ENCODE measurements around the gene RCBTB2. TPM values are rescaled to one million over a fixed set of nuclear protein-coding genes. Genes with fewer than 3 reads are reported as not detected.

The RCBTB2 gene
- total RNA-seq, 4 donors from 2014 or later = 8.1 to 24.7 (median 14.9) TPM

DNA sequence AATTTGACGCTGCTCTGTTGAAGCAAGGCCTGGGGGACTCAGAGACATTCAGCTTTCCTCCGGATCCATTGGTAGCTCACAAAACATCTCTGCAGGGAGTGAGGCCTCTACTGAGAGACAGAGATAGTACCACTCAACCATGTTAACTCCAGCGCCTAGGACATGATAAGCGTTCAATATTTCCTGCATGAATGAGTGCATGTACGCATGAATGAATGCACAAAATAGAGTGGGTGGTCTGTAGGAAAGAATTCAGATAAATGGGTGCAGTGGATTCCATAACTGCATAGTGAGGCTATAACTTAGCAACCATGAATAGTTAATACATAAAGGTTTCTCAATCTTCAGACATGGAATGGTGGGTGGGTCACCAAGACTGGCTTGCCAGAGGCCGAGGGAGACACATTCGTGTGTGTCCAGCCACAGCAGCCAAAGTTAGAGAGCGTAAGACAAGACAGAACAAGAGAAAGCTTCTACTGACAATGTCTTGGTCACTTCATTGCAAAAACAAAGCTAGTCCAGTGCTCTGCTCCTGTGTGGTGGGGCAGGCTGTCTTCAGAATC, 36.3 kb upstream of the RCBTB2 start:
- TF ChIP-seq POLR2A (IDR thresholded peaks at IDR 0.05) = no peak
- TF ChIP-seq, protein P1, sequence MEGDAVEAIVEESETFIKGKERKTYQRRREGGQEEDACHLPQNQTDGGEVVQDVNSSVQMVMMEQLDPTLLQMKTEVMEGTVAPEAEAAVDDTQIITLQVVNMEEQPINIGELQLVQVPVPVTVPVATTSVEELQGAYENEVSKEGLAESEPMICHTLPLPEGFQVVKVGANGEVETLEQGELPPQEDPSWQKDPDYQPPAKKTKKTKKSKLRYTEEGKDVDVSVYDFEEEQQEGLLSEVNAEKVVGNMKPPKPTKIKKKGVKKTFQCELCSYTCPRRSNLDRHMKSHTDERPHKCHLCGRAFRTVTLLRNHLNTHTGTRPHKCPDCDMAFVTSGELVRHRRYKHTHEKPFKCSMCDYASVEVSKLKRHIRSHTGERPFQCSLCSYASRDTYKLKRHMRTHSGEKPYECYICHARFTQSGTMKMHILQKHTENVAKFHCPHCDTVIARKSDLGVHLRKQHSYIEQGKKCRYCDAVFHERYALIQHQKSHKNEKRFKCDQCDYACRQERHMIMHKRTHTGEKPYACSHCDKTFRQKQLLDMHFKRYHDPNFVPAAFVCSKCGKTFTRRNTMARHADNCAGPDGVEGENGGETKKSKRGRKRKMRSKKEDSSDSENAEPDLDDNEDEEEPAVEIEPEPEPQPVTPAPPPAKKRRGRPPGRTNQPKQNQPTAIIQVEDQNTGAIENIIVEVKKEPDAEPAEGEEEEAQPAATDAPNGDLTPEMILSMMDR (IDR thresholded peaks at IDR 0.05) = no peak
- intact Hi-C loops (cut with DNase I) = no loop called here
- 80 to 83% methylated on average over 8 of the region's 8 CpGs for WGBS, 2 donors

DNA sequence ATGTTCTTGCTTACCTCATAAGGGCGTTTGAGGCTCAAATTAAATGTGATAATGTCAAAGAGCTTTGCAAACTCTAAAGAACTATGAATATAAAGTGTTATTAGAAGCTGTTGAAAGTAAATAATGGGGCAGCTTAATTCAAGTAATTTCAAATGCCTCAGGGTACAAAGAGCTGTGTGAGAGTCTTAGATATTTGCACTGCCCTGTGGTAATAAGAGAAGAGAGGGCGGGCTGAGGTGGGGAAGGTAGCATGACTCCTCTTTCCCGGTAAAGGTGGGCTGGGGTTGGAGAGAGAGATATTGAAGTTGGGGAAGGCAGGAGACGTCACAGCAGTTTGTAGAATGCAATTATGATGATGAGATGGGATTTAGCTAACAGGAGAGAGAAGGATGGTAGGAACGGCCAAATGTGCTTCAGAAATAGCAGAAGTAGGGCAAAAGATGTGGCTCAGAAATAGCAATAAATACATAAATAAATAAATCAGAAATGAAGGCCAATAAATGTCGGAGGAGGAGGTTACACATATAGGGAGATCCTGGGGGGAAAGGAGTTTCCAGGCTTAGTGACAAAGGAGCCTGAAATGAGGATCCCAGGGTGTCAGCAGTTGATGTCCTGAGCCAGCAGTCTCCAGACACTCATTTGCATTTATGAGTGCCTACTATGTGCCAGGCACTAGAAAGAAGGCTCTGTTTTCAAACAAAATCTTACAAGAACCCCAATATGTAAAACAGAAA, 35.7 kb upstream of the RCBTB2 start:
- Histone ChIP-seq H3K27ac (peak overlapping the region; percentile 78 to 94 (median 90)), H3K9me3 (no peaks in the 10 kb centered on the region), H3K4me3 (peak overlapping the region in 2 of 4 donors; percentile 4 to 26), H3K4me1 (peaks cover 49 to 88% (median 65%) of the 10 kb centered on the region in 3 donors), H3K36me3 (no peaks in the 10 kb centered on the region), H3K27me3 (no peaks in the 10 kb centered on the region)
- intact Hi-C loops (cut with DNase I) = no loop called here
- TF ChIP-seq POLR2A (IDR thresholded peaks at IDR 0.05) = no peak
- TF ChIP-seq, protein P1 (IDR thresholded peaks at IDR 0.05) = no peak
- no peak for DNase-seq
- 24 to 30% methylated on average over 6 of the region's 6 CpGs for WGBS, 2 donors

More for the DNA sequence above, 36.3 kb upstream of the RCBTB2 start:
- Histone ChIP-seq H3K4me1 (peaks cover 49 to 88% (median 67%) of the 10 kb centered on the region in 3 donors), H3K4me3 (no peak overlapping the region), H3K9me3 (no peaks in the 10 kb centered on the region), H3K27ac (peak overlapping the region; percentile 78 to 94 (median 90)), H3K36me3 (no peaks in the 10 kb centered on the region), H3K27me3 (no peaks in the 10 kb centered on the region)
- DNase-seq = no peak

DNA sequence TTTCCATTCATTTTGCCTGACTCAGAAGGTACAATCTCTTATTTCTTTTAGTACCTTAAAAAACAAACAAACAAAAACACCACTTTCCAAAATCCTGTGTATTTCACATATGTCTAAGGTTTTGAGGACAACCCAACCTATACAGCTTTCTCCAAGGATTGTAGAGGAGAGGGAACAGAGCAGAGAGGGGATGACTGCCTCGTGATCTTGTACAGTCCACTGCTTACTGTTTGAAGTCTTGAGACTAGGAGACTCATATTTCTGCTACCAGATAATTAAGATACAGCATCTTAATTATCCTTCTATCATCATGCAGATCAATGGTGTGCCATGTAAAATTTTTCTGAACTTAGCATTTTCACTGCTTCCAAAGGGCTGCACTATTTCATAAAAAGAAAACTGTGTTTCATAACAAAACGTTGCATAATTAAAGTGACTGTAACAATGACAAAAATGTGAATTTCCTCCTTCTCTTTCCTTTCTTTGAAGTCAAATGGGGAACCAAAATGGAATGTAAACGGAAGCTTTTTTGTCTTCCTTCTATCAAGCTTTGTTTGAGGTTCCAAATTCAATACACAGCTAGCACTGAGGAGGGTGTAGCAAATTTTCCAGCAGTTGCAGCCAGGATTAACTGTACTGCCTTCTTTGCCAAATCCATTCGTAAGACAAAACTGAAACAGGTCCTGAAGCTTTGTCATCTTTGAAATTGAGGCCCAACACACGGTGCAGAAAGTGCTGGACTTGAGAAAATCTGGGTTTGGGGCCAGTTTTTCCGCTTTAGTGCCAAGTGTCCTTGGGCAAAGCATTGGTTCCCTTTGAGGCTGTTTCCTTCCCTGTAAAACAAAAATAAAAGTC, 34.9 kb upstream of the RCBTB2 start:
- intact Hi-C loops (cut with DNase I) = no loop called here
- H3K27me3 ChIP-seq = no peaks in the 10 kb centered on the region
- no peaks in the 10 kb centered on the region for H3K9me3 ChIP-seq
- H3K27ac ChIP-seq = peak overlapping the region; percentile 78 to 94 (median 90)
- H3K36me3 ChIP-seq = no peaks in the 10 kb centered on the region
- peak overlapping the region in 2 of 4 donors; percentile 4 to 26 for H3K4me3 ChIP-seq
- peaks cover 49 to 85% (median 62%) of the 10 kb centered on the region in 3 donors for H3K4me1 ChIP-seq
- 9 to 11% methylated on average over 6 of the region's 6 CpGs for WGBS, 2 donors
- no peak for DNase-seq
- no peak for TF ChIP-seq POLR2A (IDR thresholded peaks at IDR 0.05)
- TF ChIP-seq, protein P1 (IDR thresholded peaks at IDR 0.05) = no peak

DNA sequence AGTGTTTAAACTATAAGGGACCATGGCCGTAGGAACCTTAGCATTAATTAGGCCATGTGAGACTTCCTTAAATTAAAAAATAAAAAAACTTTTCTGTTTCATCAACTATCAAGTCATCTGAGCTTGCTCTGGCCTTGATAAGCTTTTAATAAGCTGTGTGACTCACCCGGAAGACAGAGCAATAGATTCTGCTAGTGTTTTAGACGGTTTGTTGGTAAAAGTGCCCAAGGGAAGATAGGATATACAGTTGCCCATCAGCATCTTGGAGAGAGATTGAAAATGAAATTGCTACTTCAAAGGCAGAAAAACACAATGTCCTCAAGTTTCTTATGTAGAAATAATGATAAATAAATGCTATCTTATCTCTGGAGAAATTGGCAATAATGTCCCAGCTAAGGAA, 31.2 kb upstream of the RCBTB2 start:
- WGBS, 2 donors = 36 to 43% methylated on average over 3 of the region's 3 CpGs
- Histone ChIP-seq H3K27me3 (no peaks in the 10 kb centered on the region), H3K4me3 (no peak overlapping the region), H3K9me3 (no peaks in the 10 kb centered on the region), H3K36me3 (no peaks in the 10 kb centered on the region), H3K4me1 (peaks cover 22 to 62% (median 30%) of the 10 kb centered on the region in 3 donors), H3K27ac (peak overlapping the region in 3 of 4 donors; percentile 27 to 53 (median 39))
- no peak for DNase-seq
- intact Hi-C loops (cut with DNase I) = no loop called here
- TF ChIP-seq, protein P1 (IDR thresholded peaks at IDR 0.05) = no peak
- no peak for TF ChIP-seq POLR2A (IDR thresholded peaks at IDR 0.05)
